ENCODE results near the gene VWA5B1.
A peak's percentile ranks its signal among the peaks of the same experiment; 100 is the strongest.

Gene VWA5B1

GRCh38 chr1:20348326-20348915, 57.7 kb downstream of the VWA5B1 start:
- ATAC-seq = no peak

- ATAC-seq = no peak
Observed at GRCh38 chr1:20349561-20349960, 58.9 kb downstream of the VWA5B1 start.

DNA sequence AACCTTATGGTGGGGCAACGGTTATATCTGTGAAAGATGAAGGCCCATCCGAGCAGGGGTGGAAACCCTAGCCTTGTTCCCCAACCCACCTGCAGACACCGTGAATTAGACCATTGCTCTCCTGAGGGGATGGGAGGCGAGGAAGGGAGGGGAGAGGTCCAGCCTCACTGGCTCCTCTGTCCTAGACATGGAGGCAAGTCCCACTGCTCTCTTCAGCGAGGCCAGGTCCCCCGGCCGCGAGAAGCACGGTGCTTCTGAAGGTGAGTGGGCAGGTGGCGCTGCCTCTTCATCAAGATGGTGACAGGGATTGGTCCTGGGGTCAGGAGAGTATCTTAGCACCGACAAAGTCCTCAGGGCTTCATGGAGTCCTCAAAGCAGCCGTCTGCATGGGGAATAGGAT, 59.3 kb downstream of the VWA5B1 start:
- no peak for ATAC-seq

DNA sequence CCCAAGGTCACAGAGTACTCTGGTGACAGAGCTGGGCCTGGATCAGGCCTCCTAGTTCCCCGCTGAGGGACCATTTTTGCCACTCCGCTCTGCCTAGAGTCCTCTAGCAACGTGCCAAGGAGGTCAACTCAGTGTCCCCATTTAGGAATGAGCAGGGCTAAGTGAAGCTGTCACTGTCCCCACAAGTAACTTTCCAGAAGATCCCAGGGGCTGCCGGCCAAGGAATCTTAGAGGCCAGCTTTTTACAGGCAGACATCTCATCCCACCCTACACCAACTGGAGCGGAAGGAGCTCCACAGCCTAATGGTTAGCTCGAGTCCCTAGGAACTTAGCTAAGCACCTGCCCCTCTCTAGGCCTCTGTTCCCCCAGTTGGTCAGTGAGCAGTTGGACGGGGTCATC, 59.7 kb downstream of the VWA5B1 start:
- ATAC-seq = no peak

DNA sequence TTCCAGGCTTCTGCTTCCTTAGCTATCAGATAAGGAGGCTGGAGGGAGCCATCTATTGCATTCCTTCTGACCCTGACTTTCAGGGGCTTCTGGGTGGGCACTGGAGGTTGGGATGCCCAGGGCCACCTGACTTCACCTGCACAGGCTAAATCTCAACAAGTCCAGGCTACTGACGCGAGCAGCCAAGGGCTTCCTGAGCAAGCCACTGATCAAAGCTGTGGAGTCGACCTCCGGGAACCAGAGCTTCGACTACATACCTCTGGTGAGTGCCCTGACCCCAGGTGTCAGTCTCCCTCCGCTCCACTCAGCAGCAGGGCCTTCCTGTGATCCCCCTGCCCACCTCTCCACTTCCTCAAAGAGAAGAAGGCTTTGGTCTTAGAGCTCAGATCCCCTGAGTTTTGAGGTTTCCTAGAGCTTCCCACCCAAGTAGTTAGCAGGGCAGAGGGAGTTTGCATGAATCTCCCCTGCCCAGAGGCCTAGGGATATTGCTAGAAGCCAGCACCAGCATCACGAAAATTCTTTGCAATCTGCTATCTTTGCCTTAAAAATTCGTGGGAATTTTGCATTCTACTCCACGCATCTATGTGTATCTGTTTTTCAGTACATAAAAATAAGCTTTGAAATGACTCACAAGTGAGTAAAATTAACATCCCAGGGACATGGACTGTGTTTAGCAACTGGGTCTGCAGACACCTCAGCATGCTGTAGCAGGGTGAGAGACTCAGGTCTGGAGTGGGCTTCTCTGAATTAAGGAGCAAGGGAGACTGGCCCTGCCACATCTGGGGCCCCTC, 61.4 kb downstream of the VWA5B1 start:
- ATAC-seq = no peak

- no peak for ATAC-seq
Observed at GRCh38 chr1:20353836-20354235, 63.2 kb downstream of the VWA5B1 start.

- no peak for ATAC-seq
Observed at GRCh38 chr1:20354610-20355009, 63.9 kb downstream of the VWA5B1 start.

DNA sequence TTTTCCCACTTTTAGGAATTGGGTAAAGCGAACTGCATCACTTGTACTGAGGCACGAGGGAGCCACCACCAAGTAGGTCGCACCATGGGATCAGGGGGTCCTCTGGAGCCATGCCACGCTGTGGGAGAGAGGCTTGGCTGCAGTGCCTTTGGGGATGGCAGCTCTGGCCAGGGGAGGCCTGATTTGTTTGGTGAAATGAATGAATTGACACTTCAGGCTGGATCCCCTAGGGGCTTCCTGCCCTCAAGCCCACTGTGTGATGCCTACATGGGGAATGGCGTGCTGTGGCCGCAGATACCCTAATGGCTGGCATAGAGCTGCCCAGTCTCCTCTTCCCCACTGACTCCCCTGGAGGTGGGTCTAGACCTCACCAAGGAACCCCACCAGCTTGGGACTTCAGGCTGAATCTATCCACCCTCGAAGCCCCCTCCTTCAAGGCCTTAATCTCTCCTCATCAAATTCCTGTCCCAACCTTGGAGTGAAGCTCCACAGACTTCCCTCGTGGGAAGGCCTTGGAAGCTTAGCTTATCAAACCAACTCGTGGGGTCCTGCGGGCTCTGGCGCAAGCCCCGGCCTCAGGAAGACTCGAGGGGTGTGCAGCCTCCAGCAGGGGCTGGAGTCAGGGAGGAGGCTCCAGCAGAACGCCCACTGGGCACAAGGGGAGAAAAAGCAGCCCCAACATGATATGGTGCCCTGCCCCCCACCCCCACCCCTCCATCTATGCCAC, 64.6 kb downstream of the VWA5B1 start:
- no peak for ATAC-seq

DNA sequence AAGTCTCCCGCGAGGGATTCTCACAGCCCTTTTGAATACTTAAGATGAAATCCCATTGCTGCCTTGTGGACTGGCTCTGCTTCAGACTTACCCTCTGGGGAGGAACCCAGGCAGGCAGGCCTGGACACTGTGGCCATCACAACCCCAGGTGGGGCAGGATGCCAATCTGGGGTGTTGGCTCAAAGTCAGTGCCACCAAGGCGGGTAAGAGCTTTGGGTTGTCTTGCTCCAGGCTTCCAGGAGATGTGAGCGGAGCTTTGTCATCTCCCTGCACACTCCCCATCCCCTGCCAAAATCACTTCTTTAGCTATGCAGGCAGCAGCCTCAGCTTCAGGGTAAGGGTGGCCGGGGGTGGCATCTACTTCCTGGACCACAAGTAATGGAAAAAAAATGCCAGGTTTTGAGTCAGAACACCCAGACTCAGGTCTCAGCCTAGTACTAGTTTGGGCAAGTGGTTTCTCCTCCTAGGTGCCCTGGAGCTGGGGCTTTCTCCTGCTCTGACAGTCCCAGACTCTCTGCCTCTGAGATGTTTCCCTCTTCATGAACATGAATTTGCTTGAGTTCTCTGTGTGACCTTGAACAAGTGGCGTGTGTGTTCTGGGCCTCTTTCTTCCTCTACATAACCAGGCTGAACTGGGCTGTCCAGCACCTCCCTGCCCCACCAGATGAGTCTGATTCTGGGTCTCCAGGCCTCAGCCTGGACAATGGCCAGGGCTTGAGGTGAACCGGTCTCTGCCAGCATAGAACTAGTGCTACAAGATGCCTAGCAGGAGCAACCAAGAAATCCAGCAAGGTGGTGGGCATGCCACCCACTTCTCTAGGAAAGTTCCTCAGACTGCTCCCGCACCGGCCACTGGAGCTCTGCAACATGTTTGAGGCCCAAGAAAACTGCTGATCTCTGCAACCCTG, 65.4 kb downstream of the VWA5B1 start:
- ATAC-seq = no peak

DNA sequence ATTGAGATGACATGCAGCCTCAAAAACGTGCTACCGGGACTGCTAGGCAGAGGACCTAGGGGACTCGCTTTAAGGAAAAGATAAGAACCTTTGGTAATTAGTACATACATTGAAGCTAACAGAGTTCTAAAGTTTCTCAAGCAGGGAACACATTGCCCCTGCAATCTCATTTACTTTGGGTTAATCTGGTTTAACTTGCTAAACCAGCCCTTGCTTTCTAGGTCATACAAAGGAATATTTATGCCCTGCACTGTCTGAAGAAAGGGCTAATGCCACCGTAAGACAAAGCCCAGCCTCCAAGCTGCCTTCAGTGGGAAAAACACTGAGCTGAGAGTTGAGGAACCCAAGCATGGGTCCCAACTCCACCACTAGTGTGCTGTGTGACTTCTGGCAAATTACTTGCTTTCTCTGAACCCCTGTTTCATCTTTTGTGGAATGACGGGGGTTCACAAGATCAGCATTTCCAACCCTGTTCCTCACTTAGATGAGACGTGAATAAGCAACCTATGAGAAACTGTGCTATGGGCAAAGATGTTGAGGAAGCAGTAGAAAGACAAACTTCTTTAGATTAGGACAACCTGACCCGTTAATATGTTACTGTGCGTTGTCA, 66.3 kb downstream of the VWA5B1 start:
- no peak for ATAC-seq

- ATAC-seq = no peak
Observed at GRCh38 chr1:20357796-20358195, 67.1 kb downstream of the VWA5B1 start.

DNA sequence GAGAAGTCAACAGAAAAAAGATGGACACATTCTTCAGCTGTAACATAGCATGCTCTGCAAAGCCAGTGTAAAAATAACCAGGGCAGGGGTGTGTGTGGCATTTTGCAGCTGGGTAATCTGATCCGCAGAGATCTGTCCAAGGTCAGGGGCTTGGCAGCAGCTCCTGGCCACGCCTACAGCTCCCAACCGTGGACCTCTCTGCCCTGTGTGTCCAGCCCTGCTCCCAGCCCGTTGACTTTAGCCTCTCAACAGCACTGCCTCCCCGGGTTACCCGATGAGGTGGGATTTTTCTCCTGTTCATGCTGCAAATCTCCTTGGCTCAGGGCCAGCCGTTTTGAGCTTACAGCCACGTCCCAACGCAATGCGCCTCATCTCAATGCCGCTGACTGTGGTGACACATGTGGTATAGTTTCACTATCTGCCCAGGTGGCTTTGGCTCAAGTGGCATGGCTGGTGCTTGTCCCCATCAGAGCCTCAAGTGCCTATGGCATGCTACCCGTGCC, 68.1 kb downstream of the VWA5B1 start:
- no peak for ATAC-seq

DNA sequence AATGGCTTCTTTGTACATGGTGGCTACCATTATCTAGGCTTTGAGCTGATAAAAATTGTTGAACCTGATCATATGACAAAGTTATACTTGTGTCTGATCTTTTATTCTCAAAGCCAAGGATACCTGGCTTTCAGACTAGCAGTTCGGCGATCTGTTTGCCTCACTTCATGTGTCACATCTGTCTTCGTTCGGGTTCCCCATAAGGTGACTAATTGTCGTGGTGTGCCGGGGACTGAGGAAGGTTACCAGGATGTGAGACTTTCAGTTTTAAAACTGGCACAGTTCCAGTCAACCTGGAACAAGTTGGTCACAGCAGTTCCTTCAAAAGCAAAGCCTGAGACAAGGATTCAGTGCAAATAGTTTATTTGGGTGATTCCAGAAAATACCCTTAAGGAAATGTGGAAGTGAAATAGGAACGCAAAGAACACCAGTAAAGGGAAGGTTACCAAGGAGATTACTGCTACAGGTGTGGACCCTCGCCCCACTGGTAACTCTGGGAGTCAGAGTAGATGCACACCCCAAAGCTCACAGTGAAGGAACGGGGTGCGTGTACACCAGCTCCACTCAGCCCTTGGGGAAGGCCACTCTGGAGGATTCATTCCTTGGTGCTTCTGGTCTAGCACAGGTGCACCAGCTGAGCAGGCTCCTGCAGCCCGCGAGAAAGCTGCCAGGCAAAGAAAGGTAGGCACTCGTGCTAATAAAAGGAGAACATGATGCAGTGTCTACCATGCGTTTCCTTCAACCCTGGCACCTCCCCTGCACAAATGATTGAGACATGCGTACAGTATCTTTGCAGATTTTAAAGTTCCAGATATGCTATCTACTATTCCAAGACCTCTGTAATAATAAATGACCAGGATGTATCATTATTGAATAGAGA, 69.0 kb downstream of the VWA5B1 start:
- ATAC-seq = peak; percentile 89 to 91

DNA sequence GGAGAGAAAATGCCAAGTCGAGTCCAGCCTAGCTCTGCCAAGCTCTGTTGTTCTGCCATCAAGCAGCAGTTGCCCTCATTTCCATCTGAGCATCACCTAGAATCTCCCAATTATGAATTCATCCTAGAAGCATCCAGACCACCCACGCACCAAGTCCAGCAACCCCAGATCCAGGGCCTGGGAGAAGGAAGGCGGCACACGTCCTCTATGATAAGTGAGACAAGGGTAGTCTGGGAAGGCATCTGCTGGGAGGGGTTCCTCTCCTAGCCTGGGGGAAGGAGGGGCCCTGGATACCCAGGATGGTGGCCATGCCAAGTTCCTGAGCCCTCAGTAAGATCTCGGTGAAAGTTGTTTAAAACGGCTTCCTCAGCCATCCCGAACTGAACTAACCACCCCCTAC, 70.7 kb downstream of the VWA5B1 start:
- no peak for ATAC-seq

DNA sequence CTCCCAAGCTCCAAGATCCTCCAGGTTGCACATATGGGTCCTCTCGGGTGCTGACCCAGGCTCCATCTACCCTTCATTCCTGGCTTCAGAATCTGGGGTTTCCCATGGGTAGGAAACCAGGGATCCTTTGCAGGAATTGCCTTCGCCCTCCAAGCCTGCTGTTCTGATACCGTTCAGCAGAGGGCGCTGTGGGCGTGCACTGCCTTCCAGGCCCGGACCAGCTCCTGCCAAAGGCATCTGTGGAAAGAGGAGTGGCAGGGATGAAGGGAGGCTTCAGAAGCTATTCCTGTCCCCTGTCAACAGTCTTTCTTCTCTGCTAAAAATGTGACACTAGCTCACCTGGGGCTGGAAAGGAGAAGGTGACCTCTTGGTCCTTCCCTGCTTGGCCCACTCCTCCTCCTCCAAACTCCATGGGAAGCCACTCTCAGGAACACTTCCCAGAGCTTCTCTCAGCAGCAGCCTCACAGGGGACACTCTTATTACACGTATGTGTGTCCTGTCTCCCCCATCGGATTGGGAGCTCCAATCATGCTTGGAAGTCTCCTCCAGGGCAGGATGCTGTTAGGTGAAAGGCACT, 71.2 kb downstream of the VWA5B1 start:
- ATAC-seq = no peak

- ATAC-seq = no peak
Observed at GRCh38 chr1:20362856-20363255, 72.2 kb downstream of the VWA5B1 start.

GRCh38 chr1:20365421-20366055, 74.9 kb downstream of the VWA5B1 start:
- ATAC-seq = no peak

- no peak for ATAC-seq
Observed at GRCh38 chr1:20366056-20366462, 75.4 kb downstream of the VWA5B1 start.

DNA sequence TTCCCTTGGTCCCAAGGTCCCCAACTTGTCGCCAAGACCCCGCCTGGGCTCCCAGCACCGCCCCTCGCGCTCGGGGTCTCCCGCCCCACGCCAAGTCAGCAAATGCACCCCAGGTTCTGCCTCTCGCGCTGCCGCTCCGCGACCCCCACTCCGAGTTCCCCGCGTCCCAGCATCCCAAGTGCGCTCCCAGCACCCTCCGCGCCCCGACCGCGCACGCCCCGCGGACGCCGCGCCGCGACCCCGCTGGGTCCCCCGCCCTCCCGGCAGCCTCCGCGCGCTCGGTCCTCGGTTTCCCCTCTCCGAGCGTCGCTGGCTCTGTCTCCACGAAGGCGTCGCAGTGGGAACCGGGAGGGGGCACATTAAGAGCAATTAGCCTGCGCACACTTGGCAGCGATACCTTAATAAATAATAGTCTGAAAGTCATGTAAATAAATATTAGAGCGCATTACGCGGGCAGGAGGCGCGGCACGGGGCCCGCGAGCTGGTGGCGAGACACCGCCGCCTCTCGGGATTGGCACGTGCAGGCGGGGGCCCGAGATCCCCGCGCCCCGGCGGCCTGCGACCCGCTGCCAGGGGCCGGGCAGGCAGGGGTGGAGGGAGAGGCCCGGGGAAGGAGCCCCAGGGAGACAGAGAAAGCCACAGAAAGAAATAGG, 75.9 kb downstream of the VWA5B1 start:
- ATAC-seq = no peak

- peak in 1 of 2 donors; percentile 28 for ATAC-seq
Observed at GRCh38 chr1:20367116-20367585, 76.5 kb downstream of the VWA5B1 start.

Data from activated CD4-positive, CD25-positive, alpha-beta regulatory T cell treated with anti-CD3 and anti-CD28 coated beads, Interleukin-2, amount 50 U/mL, for 24 hours (primary cell).